Breast epithelium (tissue), 3 donors: ENCODE data around the gene HLA-F.

ENCODE experiments used
- CTCF ChIP-seq, 3 donors: fragments of 450-650 bp; IDR thresholded peaks; one replicate each; pipeline ENCODE4 v1.5.1; 2016 to 2017; ENCODE audit warnings: antibody characterized with exemption in 3 of 3, mild to moderate bottlenecking in 3 of 3, moderate library complexity in 3 of 3
- POLR2AphosphoS5 ChIP-seq, 3 donors: sonication (generic); formaldehyde crosslinking; IDR thresholded peaks; one replicate each; pipeline ENCODE4 v1.6.1; 2017; ENCODE audit warnings: antibody characterized with exemption in 3 of 3

GRCh38 chr6:29694637-29695036 lies 28.6 kb upstream of the HLA-F start:
- no peak for TF ChIP-seq CTCF (IDR thresholded peaks at IDR 0.05)
- no peak for TF ChIP-seq POLR2AphosphoS5 (IDR thresholded peaks at IDR 0.05)
